HepG2 (cell line): ENCODE results near the gene MRPS35. TPM values are rescaled to one million over a fixed set of nuclear protein-coding genes. Genes with fewer than 3 reads are reported as not detected.

Experiments
- CEBPB ChIP-seq: IDR thresholded peaks from 2 replicates; pipeline ENCODE4 v1.6.1; 2011; ENCODE audit warnings: low read depth, low read length, improper control_type of control experiment, borderline replicate concordance
- FOSL2 ChIP-seq: sonication (generic); formaldehyde crosslinking; IDR thresholded peaks from 2 replicates; pipeline ENCODE4 v1.4.0; 2020; ENCODE audit warnings: missing genetic modification reagents
- GABPB1 ChIP-seq: IDR thresholded peaks from 2 replicates; pipeline ENCODE4 v1.6.1; 2016; ENCODE audit warnings: mild to moderate bottlenecking, missing genetic modification reagents, moderate library complexity, missing compliant biosample characterization
- GATAD2A ChIP-seq: IDR thresholded peaks from 2 replicates; pipeline ENCODE4 v1.6.1; 2016
- HDAC1 ChIP-seq: sonication (generic); formaldehyde crosslinking; IDR thresholded peaks from 2 replicates; pipeline ENCODE4 v1.5.1; 2020; ENCODE audit warnings: mild to moderate bottlenecking, missing genetic modification reagents
- HOXA5 ChIP-seq: sonication (generic); formaldehyde crosslinking; IDR thresholded peaks from 2 replicates; pipeline ENCODE4 v1.4.0; 2020; ENCODE audit warnings: missing genetic modification reagents
- HOXD1 ChIP-seq: sonication (generic); formaldehyde crosslinking; IDR thresholded peaks from 2 replicates; pipeline ENCODE4 v1.5.0; 2020; ENCODE audit warnings: missing genetic modification reagents
- KAT8 ChIP-seq: IDR thresholded peaks from 2 replicates; pipeline ENCODE4 v1.6.1; 2016; ENCODE audit warnings: missing genetic modification reagents, missing compliant biosample characterization
- MIER3 ChIP-seq: IDR thresholded peaks from 2 replicates; pipeline ENCODE4 v1.6.1; 2016; ENCODE audit warnings: missing compliant biosample characterization, borderline replicate concordance
- NR2F6 ChIP-seq, 2 experiments: IDR thresholded peaks; 2 replicates each; pipeline ENCODE4 v1.6.1; 2016; ENCODE audit warnings: antibody characterized with exemption in 1 of 2, mild to moderate bottlenecking in 1 of 2
- POLR2A ChIP-seq, 2 experiments: IDR thresholded peaks; 2 replicates each; pipeline ENCODE4 v1.6.1; 2011; ENCODE audit warnings: low read depth in 2 of 2, low read length in 2 of 2, mild to moderate bottlenecking in 1 of 2, moderate library complexity in 1 of 2; ENCODE audit not compliant: insufficient read depth in 1 of 2
- SIX4 ChIP-seq: sonication (generic); formaldehyde crosslinking; IDR thresholded peaks from 2 replicates; pipeline ENCODE4 v1.4.0; 2020; ENCODE audit warnings: missing genetic modification reagents
- TAF1 ChIP-seq: sonication (generic); formaldehyde crosslinking; IDR thresholded peaks from 2 replicates; pipeline ENCODE4 v1.4.0; 2020; ENCODE audit warnings: missing genetic modification reagents
- TBX2 ChIP-seq: sonication (generic); formaldehyde crosslinking; IDR thresholded peaks from 2 replicates; pipeline ENCODE4 v1.5.0; 2020; ENCODE audit warnings: missing genetic modification reagents, mild to moderate bottlenecking, borderline replicate concordance
- THAP11 ChIP-seq: IDR thresholded peaks from 2 replicates; pipeline ENCODE4 v1.6.1; 2016; ENCODE audit warnings: missing biosample characterization, missing genetic modification reagents
- ZBTB7B ChIP-seq: sonication (generic); formaldehyde crosslinking; IDR thresholded peaks from 2 replicates; pipeline ENCODE4 v1.4.0; 2020; ENCODE audit warnings: missing genetic modification reagents
- ZMYM3 ChIP-seq: sonication (generic); formaldehyde crosslinking; IDR thresholded peaks from 2 replicates; pipeline ENCODE4 v1.5.1; 2020; ENCODE audit warnings: mild to moderate bottlenecking, missing genetic modification reagents
- ZNF598 ChIP-seq: sonication (generic); formaldehyde crosslinking; IDR thresholded peaks from 2 replicates; pipeline ENCODE4 v1.5.1; 2020; ENCODE audit warnings: mild to moderate bottlenecking, missing genetic modification reagents, borderline replicate concordance
- ZNF644 ChIP-seq: IDR thresholded peaks from 2 replicates; pipeline ENCODE4 v1.6.1; 2016; ENCODE audit warnings: low read depth
- ZNF678 ChIP-seq: sonication (generic); formaldehyde crosslinking; IDR thresholded peaks from 2 replicates; pipeline ENCODE4 v1.4.0; 2020; ENCODE audit warnings: mild to moderate bottlenecking, missing genetic modification reagents
- ZSCAN31 ChIP-seq: sonication (generic); formaldehyde crosslinking; IDR thresholded peaks from 2 replicates; pipeline ENCODE4 v1.5.0; 2020; ENCODE audit warnings: low read depth, mild to moderate bottlenecking, missing genetic modification reagents
- polyA plus RNA-seq, 8 experiments: library from polyadenylated mRNA; depleted of rRNA in 3 of 8; stranded (reverse) in 7 of 8; unstranded in 1 of 8; fragments of >200 nt; fragmentation: Illumina TruSeq in 4 of 8; extraction: Trizol in 4 of 8; gene quantifications; 2 replicates each; pipeline versions ENCODE4 v1.2.1 to v1.2.3, GENCODE V29; 2011 to 2016; ENCODE audit warnings: low read depth in 4 of 8, missing spikeins in 1 of 8, mixed read lengths in 1 of 8; ENCODE audit not compliant: insufficient read depth in 1 of 8
- total RNA-seq, 5 experiments: library from RNA; depleted of rRNA; stranded (reverse); fragments of >200 nt; fragmentation: Illumina TruSeq; extraction: Trizol; gene quantifications; 2 replicates each; pipeline ENCODE4 v1.2.3, GENCODE V29; 2016; ENCODE audit warnings: low read depth in 1 of 5
- TF ChIP-seq, protein P1 (sequence below): sonication (generic); formaldehyde crosslinking; IDR thresholded peaks from 2 replicates; pipeline ENCODE4 v1.4.0; 2020; ENCODE audit warnings: missing genetic modification reagents
- TF ChIP-seq, protein P2 (sequence below): sonication (generic); formaldehyde crosslinking; IDR thresholded peaks from 2 replicates; pipeline ENCODE4 v1.8.0; 2022; ENCODE audit warnings: mild to moderate bottlenecking, missing genetic modification reagents, borderline replicate concordance
- TF ChIP-seq, protein P3 (sequence below): sonication (generic); formaldehyde crosslinking; IDR thresholded peaks from 2 replicates; pipeline ENCODE4 v1.4.0; 2020; ENCODE audit warnings: mild to moderate bottlenecking, missing genetic modification reagents
- TF ChIP-seq, protein P4 (sequence below): sonication (generic); formaldehyde crosslinking; IDR thresholded peaks from 2 replicates; pipeline ENCODE4 v1.5.1; 2020; ENCODE audit warnings: mild to moderate bottlenecking, moderate library complexity, missing genetic modification reagents

The MRPS35 gene
- total and polyA plus RNA-seq, 2 of the 13 experiments (the other 11 are each of a cell fraction or from before 2014, with no cell fraction given), result 63.4 to 104 TPM

DNA sequence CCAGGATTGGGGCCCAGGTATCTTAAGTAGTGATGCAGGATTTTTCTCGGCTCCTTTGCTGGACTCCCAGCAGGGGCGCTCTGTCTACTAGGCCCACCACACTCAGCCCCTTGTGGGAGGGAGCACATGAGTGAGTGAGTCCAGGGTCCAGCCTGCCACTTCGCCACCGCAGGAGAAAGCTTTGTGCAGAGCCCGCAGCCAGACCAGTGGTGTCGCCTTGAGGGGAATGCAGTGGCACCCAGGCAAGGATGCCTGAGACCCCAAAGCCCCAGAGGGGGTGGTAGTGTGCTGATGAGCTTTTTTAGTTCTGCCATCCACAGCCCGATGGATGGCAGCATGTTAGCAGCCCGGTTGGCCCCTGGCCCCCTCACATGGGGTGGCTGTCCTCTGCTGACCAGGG lies 5.4 kb upstream of the MRPS35 start (continued):
- TF ChIP-seq, protein P1, sequence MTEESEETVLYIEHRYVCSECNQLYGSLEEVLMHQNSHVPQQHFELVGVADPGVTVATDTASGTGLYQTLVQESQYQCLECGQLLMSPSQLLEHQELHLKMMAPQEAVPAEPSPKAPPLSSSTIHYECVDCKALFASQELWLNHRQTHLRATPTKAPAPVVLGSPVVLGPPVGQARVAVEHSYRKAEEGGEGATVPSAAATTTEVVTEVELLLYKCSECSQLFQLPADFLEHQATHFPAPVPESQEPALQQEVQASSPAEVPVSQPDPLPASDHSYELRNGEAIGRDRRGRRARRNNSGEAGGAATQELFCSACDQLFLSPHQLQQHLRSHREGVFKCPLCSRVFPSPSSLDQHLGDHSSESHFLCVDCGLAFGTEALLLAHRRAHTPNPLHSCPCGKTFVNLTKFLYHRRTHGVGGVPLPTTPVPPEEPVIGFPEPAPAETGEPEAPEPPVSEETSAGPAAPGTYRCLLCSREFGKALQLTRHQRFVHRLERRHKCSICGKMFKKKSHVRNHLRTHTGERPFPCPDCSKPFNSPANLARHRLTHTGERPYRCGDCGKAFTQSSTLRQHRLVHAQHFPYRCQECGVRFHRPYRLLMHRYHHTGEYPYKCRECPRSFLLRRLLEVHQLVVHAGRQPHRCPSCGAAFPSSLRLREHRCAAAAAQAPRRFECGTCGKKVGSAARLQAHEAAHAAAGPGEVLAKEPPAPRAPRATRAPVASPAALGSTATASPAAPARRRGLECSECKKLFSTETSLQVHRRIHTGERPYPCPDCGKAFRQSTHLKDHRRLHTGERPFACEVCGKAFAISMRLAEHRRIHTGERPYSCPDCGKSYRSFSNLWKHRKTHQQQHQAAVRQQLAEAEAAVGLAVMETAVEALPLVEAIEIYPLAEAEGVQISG, result peak; percentile 82
- TF ChIP-seq ZNF678, result no peak
- peak; percentile 78 for TF ChIP-seq GATAD2A
- TF ChIP-seq ZNF598 (CRISPR knock-in tag), result peak; percentile 85; the same call in 1 of the 2 replicates
- TF ChIP-seq HDAC1, result peak; percentile 48; the same call in 1 of the 2 replicates
- 0 out of 2 replicates have a peak, but pooled peaks have one; percentile 48 for TF ChIP-seq HOXA5 (CRISPR knock-in tag)
- TF ChIP-seq KAT8 (CRISPR knock-in tag), result 0 out of 2 replicates have a peak, but pooled peaks have one; percentile 28
- TF ChIP-seq ZBTB7B (CRISPR knock-in tag), result peak; percentile 87
- TF ChIP-seq TBX2 (CRISPR knock-in tag), result peak; percentile 14; the same call in 1 of the 2 replicates
- TF ChIP-seq NR2F6 (IDR thresholded peaks at IDR 0.05), result 0 out of 2 replicates have a peak, but pooled peaks have one; percentile 14
- TF ChIP-seq NR2F6 (CRISPR knock-in tag; IDR thresholded peaks at IDR 0.05), result no peak; the same call in 1 of the 2 replicates
- TF ChIP-seq SIX4 (CRISPR knock-in tag), result no peak
- peak; percentile 28; the same call in 1 of the 2 replicates for TF ChIP-seq GABPB1 (CRISPR knock-in tag)
- TF ChIP-seq ZNF644, result peak; percentile 84
- TF ChIP-seq, protein P2, sequence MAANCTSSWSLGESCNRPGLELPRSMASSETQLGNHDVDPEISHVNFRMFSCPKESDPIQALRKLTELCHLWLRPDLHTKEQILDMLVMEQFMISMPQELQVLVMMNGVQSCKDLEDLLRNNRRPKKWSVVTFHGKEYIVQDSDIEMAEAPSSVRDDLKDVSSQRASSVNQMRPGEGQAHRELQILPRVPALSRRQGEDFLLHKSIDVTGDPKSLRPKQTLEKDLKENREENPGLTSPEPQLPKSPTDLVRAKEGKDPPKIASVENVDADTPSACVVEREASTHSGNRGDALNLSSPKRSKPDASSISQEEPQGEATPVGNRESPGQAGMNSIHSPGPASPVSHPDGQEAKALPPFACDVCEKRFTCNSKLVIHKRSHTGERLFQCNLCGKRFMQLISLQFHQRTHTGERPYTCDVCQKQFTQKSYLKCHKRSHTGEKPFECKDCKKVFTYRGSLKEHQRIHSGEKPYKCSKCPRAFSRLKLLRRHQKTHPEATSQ (CRISPR knock-in tag), result no peak
- peak; percentile 28; the same call in 1 of the 2 replicates for TF ChIP-seq ZMYM3 (CRISPR knock-in tag)
- TF ChIP-seq TAF1 (CRISPR knock-in tag), result peak; percentile 51; the same call in 1 of the 2 replicates
- peak; percentile 23; the same call in 1 of the 2 replicates for TF ChIP-seq HOXD1 (CRISPR knock-in tag)
- peak; percentile 41; the same call in 1 of the 2 replicates for TF ChIP-seq THAP11 (CRISPR knock-in tag)
- TF ChIP-seq CEBPB, result no peak
- TF ChIP-seq, protein P3, sequence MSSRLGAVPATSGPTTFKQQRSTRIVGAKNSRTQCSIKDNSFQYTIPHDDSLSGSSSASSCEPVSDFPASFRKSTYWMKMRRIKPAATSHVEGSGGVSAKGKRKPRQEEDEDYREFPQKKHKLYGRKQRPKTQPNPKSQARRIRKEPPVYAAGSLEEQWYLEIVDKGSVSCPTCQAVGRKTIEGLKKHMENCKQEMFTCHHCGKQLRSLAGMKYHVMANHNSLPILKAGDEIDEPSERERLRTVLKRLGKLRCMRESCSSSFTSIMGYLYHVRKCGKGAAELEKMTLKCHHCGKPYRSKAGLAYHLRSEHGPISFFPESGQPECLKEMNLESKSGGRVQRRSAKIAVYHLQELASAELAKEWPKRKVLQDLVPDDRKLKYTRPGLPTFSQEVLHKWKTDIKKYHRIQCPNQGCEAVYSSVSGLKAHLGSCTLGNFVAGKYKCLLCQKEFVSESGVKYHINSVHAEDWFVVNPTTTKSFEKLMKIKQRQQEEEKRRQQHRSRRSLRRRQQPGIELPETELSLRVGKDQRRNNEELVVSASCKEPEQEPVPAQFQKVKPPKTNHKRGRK, result no peak
- TF ChIP-seq, protein P4, sequence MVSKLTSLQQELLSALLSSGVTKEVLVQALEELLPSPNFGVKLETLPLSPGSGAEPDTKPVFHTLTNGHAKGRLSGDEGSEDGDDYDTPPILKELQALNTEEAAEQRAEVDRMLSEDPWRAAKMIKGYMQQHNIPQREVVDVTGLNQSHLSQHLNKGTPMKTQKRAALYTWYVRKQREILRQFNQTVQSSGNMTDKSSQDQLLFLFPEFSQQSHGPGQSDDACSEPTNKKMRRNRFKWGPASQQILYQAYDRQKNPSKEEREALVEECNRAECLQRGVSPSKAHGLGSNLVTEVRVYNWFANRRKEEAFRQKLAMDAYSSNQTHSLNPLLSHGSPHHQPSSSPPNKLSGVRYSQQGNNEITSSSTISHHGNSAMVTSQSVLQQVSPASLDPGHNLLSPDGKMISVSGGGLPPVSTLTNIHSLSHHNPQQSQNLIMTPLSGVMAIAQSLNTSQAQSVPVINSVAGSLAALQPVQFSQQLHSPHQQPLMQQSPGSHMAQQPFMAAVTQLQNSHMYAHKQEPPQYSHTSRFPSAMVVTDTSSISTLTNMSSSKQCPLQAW (CRISPR knock-in tag), result 0 out of 2 replicates have a peak, but pooled peaks have one; percentile 36
- TF ChIP-seq ZSCAN31, result 0 out of 2 replicates have a peak, but pooled peaks have one; percentile 24
- peak; percentile 45 for TF ChIP-seq FOSL2 (CRISPR knock-in tag)
- peak; percentile 70 to 80 for TF ChIP-seq POLR2A (IDR thresholded peaks at IDR 0.05; ENCODE audit: insufficient read depth in 1 of 2, low read depth in 2 of 2, low read length in 2 of 2)
- TF ChIP-seq MIER3 (CRISPR knock-in tag), result no peak
